ENCODE measurements around the gene TSPAN5.

DNA sequence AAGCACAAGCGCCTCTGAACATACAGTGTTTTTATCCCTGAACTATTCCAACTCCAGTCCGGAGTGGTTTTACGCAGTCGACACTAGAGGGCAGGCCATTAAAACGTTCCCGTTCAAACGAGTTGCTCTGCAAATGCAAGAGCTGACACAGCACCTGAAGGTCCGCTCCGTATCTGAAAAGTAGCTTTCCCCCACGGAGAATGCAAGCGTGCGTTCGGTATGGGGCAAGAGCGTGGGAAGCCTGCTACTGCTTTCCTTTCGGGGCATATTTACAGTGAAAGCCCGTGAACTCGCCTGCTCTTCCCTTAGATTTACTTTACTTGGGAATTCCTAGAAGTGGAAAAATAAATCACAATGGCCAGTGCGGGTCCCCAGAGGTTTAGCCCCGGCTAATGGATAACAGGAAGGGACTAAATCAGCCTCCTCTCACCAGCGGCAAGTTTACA lies 190.8 kb downstream of the TSPAN5 start:
- TF ChIP-seq EZH2phosphoT487 (IDR thresholded peaks at IDR 0.05; ENCODE audit: borderline replicate concordance, low read length): no peak
- TF ChIP-seq, protein P1, sequence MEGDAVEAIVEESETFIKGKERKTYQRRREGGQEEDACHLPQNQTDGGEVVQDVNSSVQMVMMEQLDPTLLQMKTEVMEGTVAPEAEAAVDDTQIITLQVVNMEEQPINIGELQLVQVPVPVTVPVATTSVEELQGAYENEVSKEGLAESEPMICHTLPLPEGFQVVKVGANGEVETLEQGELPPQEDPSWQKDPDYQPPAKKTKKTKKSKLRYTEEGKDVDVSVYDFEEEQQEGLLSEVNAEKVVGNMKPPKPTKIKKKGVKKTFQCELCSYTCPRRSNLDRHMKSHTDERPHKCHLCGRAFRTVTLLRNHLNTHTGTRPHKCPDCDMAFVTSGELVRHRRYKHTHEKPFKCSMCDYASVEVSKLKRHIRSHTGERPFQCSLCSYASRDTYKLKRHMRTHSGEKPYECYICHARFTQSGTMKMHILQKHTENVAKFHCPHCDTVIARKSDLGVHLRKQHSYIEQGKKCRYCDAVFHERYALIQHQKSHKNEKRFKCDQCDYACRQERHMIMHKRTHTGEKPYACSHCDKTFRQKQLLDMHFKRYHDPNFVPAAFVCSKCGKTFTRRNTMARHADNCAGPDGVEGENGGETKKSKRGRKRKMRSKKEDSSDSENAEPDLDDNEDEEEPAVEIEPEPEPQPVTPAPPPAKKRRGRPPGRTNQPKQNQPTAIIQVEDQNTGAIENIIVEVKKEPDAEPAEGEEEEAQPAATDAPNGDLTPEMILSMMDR (conservative IDR thresholded peaks at IDR 0.05; ENCODE audit: low read depth, low read length): peak; percentile 82
